ENCODE data around the gene MED29.

The MED29 gene

GRCh38 chr19:39390751-39391437 lies at the start of gene MED29, which contains the start of gene PAF1:
Gene MED29 (plus strand): TSS chr19:39391378. CDS start chr19:39391423, 45 bp downstream.
Gene PAF1 (minus strand): TSS chr19:39391106. CDS start chr19:39390864, 242 bp downstream.
- DNase-seq (ENCODE audit: low read depth) = peak; percentile 100

- peak; percentile 94 for DNase-seq (ENCODE audit: low read depth)
These were observed 49.2 kb upstream of the MED29 start, which contains the start of gene SAMD4B for GRCh38 chr19:39341719-39342604. Gene SAMD4B (plus strand): TSS chr19:39342421. CDS start chr19:39356894, 14,473 bp downstream.

- no peak for DNase-seq (ENCODE audit: low read depth)
These were observed 48.4 kb upstream of the MED29 start for GRCh38 chr19:39342647-39343305.

- DNase-seq (ENCODE audit: low read depth) = no peak
These were observed 45.2 kb upstream of the MED29 start for GRCh38 chr19:39345956-39346355.

GRCh38 chr19:39347332-39348164 lies 43.6 kb upstream of the MED29 start:
- DNase-seq (ENCODE audit: low read depth) = no peak

- DNase-seq (ENCODE audit: low read depth) = no peak
These were observed 41.9 kb upstream of the MED29 start for GRCh38 chr19:39349326-39349725.

GRCh38 chr19:39350156-39350555 lies 41.0 kb upstream of the MED29 start:
- no peak for DNase-seq (ENCODE audit: low read depth)

- no peak for DNase-seq (ENCODE audit: low read depth)
These were observed 39.6 kb upstream of the MED29 start for GRCh38 chr19:39351537-39352064.

GRCh38 chr19:39352381-39353255 lies 38.6 kb upstream of the MED29 start:
- DNase-seq (ENCODE audit: low read depth) = no peak

- no peak for DNase-seq (ENCODE audit: low read depth)
These were observed 35.9 kb upstream of the MED29 start for GRCh38 chr19:39355253-39355652.

GRCh38 chr19:39356073-39356472 lies 35.1 kb upstream of the MED29 start:
- DNase-seq (ENCODE audit: low read depth) = no peak

- no peak for DNase-seq (ENCODE audit: low read depth)
These were observed 34.5 kb upstream of the MED29 start for GRCh38 chr19:39356647-39357046.

GRCh38 chr19:39359026-39359425 lies 32.2 kb upstream of the MED29 start:
- DNase-seq (ENCODE audit: low read depth) = no peak

- DNase-seq (ENCODE audit: low read depth) = no peak
These were observed 30.6 kb upstream of the MED29 start for GRCh38 chr19:39360599-39360998.

- peak; percentile 38 for DNase-seq (ENCODE audit: low read depth)
These were observed 28.2 kb upstream of the MED29 start for GRCh38 chr19:39362682-39363657.

- peak; percentile 53 for DNase-seq (ENCODE audit: low read depth)
These were observed 27.2 kb upstream of the MED29 start for GRCh38 chr19:39363901-39364457.

GRCh38 chr19:39365531-39365930 lies 25.6 kb upstream of the MED29 start:
- DNase-seq (ENCODE audit: low read depth) = no peak

GRCh38 chr19:39369200-39369599 lies 22.0 kb upstream of the MED29 start:
- no peak for DNase-seq (ENCODE audit: low read depth)

- DNase-seq (ENCODE audit: low read depth) = no peak
These were observed 20.4 kb upstream of the MED29 start for GRCh38 chr19:39370735-39371134.
